CD14-positive monocyte (primary cell): ENCODE measurements around the gene B2M. TPM values are rescaled to one million over a fixed set of nuclear protein-coding genes. Genes with fewer than 3 reads are reported as not detected.

Experiments used
- DNase-seq, 3 donors: peaks; one replicate each; pipeline ENCODE4 v3.0.0-alpha.2; 2011 to 2022
- H2AFZ ChIP-seq: 2 replicates; pipeline ENCODE4 v1.6.0; 2012; ENCODE audit warnings: mild to moderate bottlenecking, low read depth, low read length, inconsistent platforms; ENCODE audit not compliant: insufficient read depth, poor library complexity, severe bottlenecking
- H3K27ac ChIP-seq, 2 donors: 1 replicate in 1 of 2; 2 replicates in 1 of 2; pipeline ENCODE4 v1.5.1; 2012 to 2013; ENCODE audit warnings: low read length in 2 of 2, control low read depth in 1 of 2, inconsistent platforms in 1 of 2, low read depth in 1 of 2, mild to moderate bottlenecking in 1 of 2
- H3K27me3 ChIP-seq, 2 donors: one replicate each; pipeline versions ENCODE4 v1.6.0 to v1.6.1; 2011 to 2013; ENCODE audit warnings: low read length in 2 of 2; ENCODE audit not compliant: control insufficient read depth in 2 of 2, insufficient read depth in 2 of 2
- H3K36me3 ChIP-seq, 2 donors: replicated peaks in 1 of 2; 1 replicate in 1 of 2; 2 replicates in 1 of 2; pipeline versions ENCODE4 v1.5.1 to v1.6.1; 2012 to 2013; ENCODE audit warnings: low read length in 2 of 2, control low read depth in 1 of 2, inconsistent platforms in 1 of 2, mild to moderate bottlenecking in 1 of 2; ENCODE audit not compliant: insufficient read depth in 2 of 2, control insufficient read depth in 1 of 2
- H3K4me1 ChIP-seq, 2 donors: 1 replicate in 1 of 2; 2 replicates in 1 of 2; pipeline versions ENCODE4 v1.5.1 to v1.6.1; 2012 to 2013; ENCODE audit warnings: low read length in 2 of 2, control low read depth in 1 of 2, inconsistent platforms in 1 of 2, mild to moderate bottlenecking in 1 of 2, moderate library complexity in 1 of 2; ENCODE audit not compliant: insufficient read depth in 2 of 2, control insufficient read depth in 1 of 2
- H3K4me2 ChIP-seq: replicated peaks from 2 replicates; pipeline ENCODE3; 2012; ENCODE audit warnings: low read length, moderate library complexity, mild to moderate bottlenecking; ENCODE audit not compliant: poor library complexity, severe bottlenecking; ENCODE audit errors: extremely low read depth
- H3K4me3 ChIP-seq, 3 experiments: fragments of 200-600 bp in 1 of 3; sonication (generic) in 1 of 3; replicated peaks in 1 of 3; 1 replicate in 2 of 3; 2 replicates in 1 of 3; pipeline ENCODE4 v1.5.1; 2011 to 2013; ENCODE audit warnings: low read length in 3 of 3, mild to moderate bottlenecking in 3 of 3, control low read depth in 2 of 3, low read depth in 2 of 3, inconsistent platforms in 1 of 3, moderate library complexity in 1 of 3
- H3K79me2 ChIP-seq: 2 replicates; pipeline ENCODE4 v1.6.0; 2012; ENCODE audit warnings: mild to moderate bottlenecking, control low read depth, inconsistent platforms, low read length, moderate library complexity; ENCODE audit not compliant: insufficient read depth
- H3K9ac ChIP-seq: 2 replicates; pipeline ENCODE4 v1.6.0; 2017; ENCODE audit warnings: low read length, mild to moderate bottlenecking; ENCODE audit not compliant: insufficient read depth, poor library complexity, severe bottlenecking
- H3K9me3 ChIP-seq, 2 donors: replicated peaks in 1 of 2; 1 replicate in 1 of 2; 2 replicates in 1 of 2; pipeline versions ENCODE4 v1.5.1 to v1.6.1; 2012 to 2013; ENCODE audit warnings: low read length in 2 of 2, control low read depth in 1 of 2; ENCODE audit not compliant: control insufficient read depth in 1 of 2, insufficient read depth in 1 of 2
- H4K20me1 ChIP-seq: 2 replicates; pipeline ENCODE4 v1.6.0; 2012; ENCODE audit warnings: mild to moderate bottlenecking, low read length, control low read depth, moderate library complexity; ENCODE audit not compliant: insufficient read depth
- H3K27ac Mint-ChIP-seq, 7 donors: one replicate each; pipeline ENCODE4 v1.8.0; 2020; ENCODE audit warnings: mild to moderate bottlenecking in 7 of 7, mixed read lengths in 7 of 7, moderate library complexity in 6 of 7, inconsistent platforms in 2 of 7
- H3K27me3 Mint-ChIP-seq, 3 donors: one replicate each; pipeline ENCODE4 v1.8.0; 2021 to 2022; ENCODE audit warnings: low read depth in 3 of 3, mild to moderate bottlenecking in 3 of 3, mixed read lengths in 3 of 3, moderate library complexity in 3 of 3, inconsistent platforms in 1 of 3
- H3K36me3 Mint-ChIP-seq, 2 donors: one replicate each; pipeline ENCODE4 v1.8.0; 2020; ENCODE audit warnings: mixed read lengths in 2 of 2, inconsistent platforms in 1 of 2, mild to moderate bottlenecking in 1 of 2
- H3K4me1 Mint-ChIP-seq: one replicate; pipeline ENCODE4 v1.8.0; 2020; ENCODE audit warnings: mild to moderate bottlenecking, mixed read lengths
- H3K4me3 Mint-ChIP-seq, 2 donors: one replicate each; pipeline ENCODE4 v1.8.0; 2020; ENCODE audit warnings: mild to moderate bottlenecking in 2 of 2, mixed read lengths in 2 of 2, moderate library complexity in 1 of 2
- H3K9me3 Mint-ChIP-seq, 7 donors: one replicate each; pipeline ENCODE4 v1.8.0; 2020 to 2022; ENCODE audit warnings: mixed read lengths in 7 of 7, mild to moderate bottlenecking in 6 of 7, moderate library complexity in 6 of 7, inconsistent platforms in 2 of 7
- CTCF ChIP-seq: fragments of 200-600 bp; IDR thresholded peaks from one replicate; pipeline ENCODE4 v1.8.0; 2022; ENCODE audit warnings: antibody characterized with exemption, mild to moderate bottlenecking
- WGBS: methylation state at CpG from one replicate; pipeline ENCODE4 v1.1.5; 2013; ENCODE audit warnings: missing lambda C conversion rate; ENCODE audit not compliant: insufficient coverage; 5-methylcytosine and 5-hydroxymethylcytosine counted together
- intact Hi-C, 2 donors: fragments of 100-400 bp; cut with micrococcal nuclease; formaldehyde crosslinking; loops; one replicate each; pipeline versions ENCODE4 v1.15.0 to v1.15.1; 2023
- polyA plus RNA-seq, 3 donors: library from polyadenylated mRNA; depleted of rRNA in 1 of 3; unstranded in 2 of 3; stranded (reverse) in 1 of 3; fragments of 300-500 nt in 2 of 3; fragments of >200 nt in 1 of 3; fragmentation: Illumina TruSeq in 2 of 3; gene quantifications; 1 replicate in 2 of 3; 2 replicates in 1 of 3; pipeline ENCODE4 v1.2.3, GENCODE V29; 2012 to 2021

The B2M gene
- polyA plus RNA-seq, 3 donors: 17,356 to 28,278 (median 28,259) TPM

DNA sequence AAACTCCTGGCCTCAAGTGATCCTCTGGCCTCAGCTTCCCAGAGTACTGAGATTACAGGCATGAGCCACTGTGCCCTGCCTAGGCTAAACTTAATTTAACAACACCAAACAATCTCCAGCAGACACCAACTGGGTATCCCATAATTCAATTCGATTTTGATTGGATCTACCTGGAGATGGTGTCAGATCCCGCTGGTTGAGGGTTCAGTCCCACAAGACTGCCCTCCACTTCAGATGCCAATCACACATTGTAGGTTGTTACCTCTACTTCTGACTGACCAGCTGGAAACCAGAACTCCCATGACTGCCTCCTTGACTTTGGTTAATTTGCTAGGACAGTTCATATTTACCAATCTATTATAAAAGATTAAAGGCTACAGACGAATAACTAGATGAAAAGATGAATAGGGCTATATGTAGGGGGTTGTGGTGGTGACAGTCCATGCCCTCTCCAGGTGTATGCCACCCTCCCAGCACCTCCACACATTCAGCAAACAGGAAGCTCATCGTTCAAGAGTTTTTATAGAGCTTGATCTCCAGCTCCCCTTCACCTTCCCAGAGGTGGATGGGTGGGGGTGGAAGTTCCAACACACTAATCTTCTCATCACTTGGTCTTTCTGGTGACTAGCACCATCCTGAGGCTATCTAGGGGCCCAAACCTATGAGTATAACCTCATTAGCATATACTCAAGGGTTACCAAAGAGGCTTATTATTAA lies 9.3 kb downstream of the B2M start:
- peak overlapping the region; percentile 68 to 99 (median 87) for H3K27ac Mint-ChIP-seq
- no peak overlapping the region for H3K4me2 ChIP-seq
- TF ChIP-seq CTCF: no peak
- H4K20me1 ChIP-seq: peaks cover 57% of the 10 kb centered on the region
- no peaks in the 10 kb centered on the region for H3K9me3 Mint-ChIP-seq
- no peaks in the 10 kb centered on the region for H3K27me3 ChIP-seq
- H3K36me3 Mint-ChIP-seq: peaks cover 40 to 41% of the 10 kb centered on the region in 2 donors
- H3K4me3 Mint-ChIP-seq: no peak overlapping the region
- H3K79me2 ChIP-seq: peaks cover 63% of the 10 kb centered on the region
- H3K9me3 ChIP-seq: no peaks in the 10 kb centered on the region
- H3K4me3 ChIP-seq: no peak overlapping the region
- H3K9ac ChIP-seq: no peak overlapping the region
- intact Hi-C loops: loop anchor here (5.0 to 10.0 kb wide), 2 partner anchors 732 to 734 kb away; no protein-coding TSS in a partner anchor
- peak overlapping the region; percentile 50 to 99 for H3K27ac ChIP-seq
- H3K4me1 ChIP-seq: peaks cover 69 to 90% of the 10 kb centered on the region in 2 donors
- 100% methylated on average over 2 of the region's 4 CpGs for WGBS
- peaks cover 36 to 38% of the 10 kb centered on the region in 2 donors for H3K36me3 ChIP-seq
- peak in 1 of 3 donors; percentile 37 for DNase-seq
- no peak overlapping the region for H2AFZ ChIP-seq
- peaks cover 0 to 2% (median 0%) of the 10 kb centered on the region in 3 donors for H3K27me3 Mint-ChIP-seq
- peaks cover 82% of the 10 kb centered on the region for H3K4me1 Mint-ChIP-seq

GRCh38 chr15:44722011-44722410 lies 10.7 kb downstream of the B2M start:
- Histone ChIP-seq H3K9ac (no peak overlapping the region), H3K36me3 (peaks cover 22 to 24% of the 10 kb centered on the region in 2 donors), H2AFZ (no peak overlapping the region), H3K27me3 (no peaks in the 10 kb centered on the region), H4K20me1 (peaks cover 43% of the 10 kb centered on the region), H3K9me3 (no peaks in the 10 kb centered on the region), H3K4me1 (peaks cover 69 to 90% of the 10 kb centered on the region in 2 donors), H3K79me2 (peaks cover 55% of the 10 kb centered on the region), H3K4me3 (no peak overlapping the region), H3K4me2 (no peak overlapping the region), H3K27ac (peak overlapping the region in 1 of 2 donors; percentile 99)
- no peak for TF ChIP-seq CTCF
- 92% methylated on average over 2 of the region's 2 CpGs for WGBS
- H3K4me1 Mint-ChIP-seq: peaks cover 79% of the 10 kb centered on the region
- no peaks in the 10 kb centered on the region for H3K9me3 Mint-ChIP-seq
- peaks cover 0 to 2% (median 0%) of the 10 kb centered on the region in 3 donors for H3K27me3 Mint-ChIP-seq
- peak overlapping the region; percentile 8 to 99 (median 76) for H3K27ac Mint-ChIP-seq
- intact Hi-C loops: loop anchor here (5.0 to 10.0 kb wide), 2 partner anchors 730 to 733 kb away; no protein-coding TSS in a partner anchor
- no peak overlapping the region for H3K4me3 Mint-ChIP-seq
- DNase-seq: no peak
- H3K36me3 Mint-ChIP-seq: peaks cover 26 to 27% of the 10 kb centered on the region in 2 donors
